Heart right ventricle (tissue), 16 donors: Measurements from ENCODE around the gene COMMD1. TPM values are rescaled to one million over a fixed set of nuclear protein-coding genes. Genes with fewer than 3 reads are reported as not detected.

Source experiments
- ATAC-seq, 8 donors: fragments of 200-7000 bp; cut with Tn5 transposase; one replicate each; pipeline ENCODE4 v1.9.1; 2020; ENCODE audit warnings: mild to moderate bottlenecking in 8 of 8, moderate library complexity in 8 of 8, moderate number of reproducible peaks in 1 of 8
- DNase-seq, 2 donors: peaks; one replicate each; pipeline ENCODE4 v3.0.0-alpha.2; 2020
- H3K27ac ChIP-seq, 10 donors: fragments of 200-600 bp; sonication (generic) in 2 of 10; one replicate each; pipeline versions ENCODE4 v1.5.0 to v1.8.0; 2020 to 2022; ENCODE audit warnings: mild to moderate bottlenecking in 3 of 10
- H3K27me3 ChIP-seq, 7 donors: fragments of 200-600 bp; one replicate each; pipeline ENCODE4 v1.8.0; 2021 to 2022; ENCODE audit warnings: mild to moderate bottlenecking in 2 of 7
- H3K36me3 ChIP-seq, 9 donors: fragments of 200-600 bp; sonication (generic) in 1 of 9; one replicate each; pipeline versions ENCODE4 v1.5.0 to v1.8.0; 2020 to 2022; ENCODE audit warnings: mild to moderate bottlenecking in 2 of 9
- H3K4me1 ChIP-seq, 9 donors: fragments of 200-600 bp; sonication (generic) in 1 of 9; one replicate each; pipeline versions ENCODE4 v1.5.0 to v1.8.0; 2020 to 2022; ENCODE audit warnings: mild to moderate bottlenecking in 4 of 9
- H3K4me3 ChIP-seq, 10 donors: fragments of 200-600 bp; sonication (generic) in 2 of 10; one replicate each; pipeline versions ENCODE4 v1.5.0 to v1.8.0; 2020 to 2022; ENCODE audit warnings: mild to moderate bottlenecking in 7 of 10, moderate library complexity in 2 of 10
- H3K9me3 ChIP-seq, 11 donors: fragments of 200-600 bp in 10 of 11; sonication (generic) in 2 of 11; one replicate each; pipeline versions ENCODE4 v1.5.0 to v1.8.0; 2013 to 2022; ENCODE audit warnings: mild to moderate bottlenecking in 2 of 11, control low read depth in 1 of 11, moderate library complexity in 1 of 11
- CTCF ChIP-seq, 9 donors: fragments of 200-600 bp; sonication (generic) in 2 of 9; IDR thresholded peaks; one replicate each; pipeline versions ENCODE4 v1.5.0 to v1.8.0; 2021 to 2022; ENCODE audit warnings: antibody characterized with exemption in 9 of 9, mild to moderate bottlenecking in 5 of 9, moderate library complexity in 1 of 9
- WGBS, 2 donors: extraction: QIAGEN DNeasy Blood & Tissue Kit; methylation state at CpG; one replicate each; pipeline ENCODE4 v1.1.7; 2013; ENCODE audit warnings: inconsistent platforms in 1 of 2; 5-methylcytosine and 5-hydroxymethylcytosine counted together
- intact Hi-C, 10 donors: fragments of 100-400 bp; cut with DNase I; formaldehyde crosslinking; loops; one replicate each; pipeline versions ENCODE4 v1.11.1 to v1.14.2; 2022
- polyA plus RNA-seq, 2 donors: library from polyadenylated mRNA; stranded (reverse); fragments of 200-250 nt; gene quantifications; one replicate each; pipeline ENCODE4 v1.2.3, GENCODE V29; 2013
- total RNA-seq, 10 donors: library from RNA; stranded (reverse); fragmentation: NEBNext Ultra II Directional in 3 of 10; extraction: Animal tissue kit (Norgen Biotek cat#: 25700) in 3 of 10; gene quantifications; one replicate each; pipeline versions ENCODE4 v1.2.1 to v1.2.4, GENCODE V29; 2021 to 2023
- donor health status: Arrhythmogenic right ventricular cardiomyopathy.
- donor health status: ischemic (EF 13 %, LVEDD 7.1; RV severe dilation, severe dysfunction).
- donor health status: healthy with polysubstance abuse.
- donor health status: DM: no; HTN: yes; CAD: no.
- donor health status: DM: no; HTN: no; CAD: no.
- donor health status: ischemic (EF 25% LVEDD 6.9; RV normal size, moderate dysfunction).
- donor health status: ischemic (EF 25% LVEDD 5.7; RV mildly dilated, moderate dysfunction).
- donor health status: healthy.
- donor health status: DM: yes; HTN: yes; CAD: no.
- donor health status: Ischemic cardiomyopathy.
- donor health status: ischemic (EF 35%, LVEDD 5.7; RV mildly dilated, moderate dysfunction).
- donor health status: nonischemic (EF 11% LVEDD 7.7; RV severe dilation, severe dysfunction).
- donor health status: DM: yes; HTN: yes; CAD: no.
- donor health status: PGD.
- donor health status: ischemic (EF 29% LVEDD 5.4; RV normal size, mild dysfunction).
- donor health status: nonischemic (EF 23%, LVEDD 6.1; RV moderate dilation, normal function).

Gene COMMD1
- total and polyA plus RNA-seq, 12 donors, result 51.1 to 90.2 (median 64.4) TPM

GRCh38 chr2:61993422-61994024, 88.0 kb downstream of the COMMD1 start:
- intact Hi-C loops, result loop anchor here in 9 of 10 donors (1.0 to 10.0 kb wide), 7 partner anchors 69 to 419 kb away; partner anchors contain the start of gene B3GNT2 (in 2 of the 9)
- 63 to 71% methylated on average over 3 of the region's 3 CpGs for WGBS, 2 donors
- no peaks in the 10 kb centered on the region for H3K36me3 ChIP-seq
- peak in 1 of 2 donors; percentile 34 for DNase-seq
- peak; percentile 37 to 87 (median 70) for TF ChIP-seq CTCF (IDR thresholded peaks at IDR 0.05)
- no peak overlapping the region for H3K27ac ChIP-seq
- H3K4me1 ChIP-seq, result peaks cover 0 to 35% (median 19%) of the 10 kb centered on the region in 9 donors
- ATAC-seq, result peak in 7 of 8 donors; percentile 49 to 84 (median 74)
- no peak overlapping the region for H3K4me3 ChIP-seq
- H3K9me3 ChIP-seq, result peaks cover 0 to 4% (median 0%) of the 10 kb centered on the region in 11 donors
- no peaks in the 10 kb centered on the region for H3K27me3 ChIP-seq

DNA sequence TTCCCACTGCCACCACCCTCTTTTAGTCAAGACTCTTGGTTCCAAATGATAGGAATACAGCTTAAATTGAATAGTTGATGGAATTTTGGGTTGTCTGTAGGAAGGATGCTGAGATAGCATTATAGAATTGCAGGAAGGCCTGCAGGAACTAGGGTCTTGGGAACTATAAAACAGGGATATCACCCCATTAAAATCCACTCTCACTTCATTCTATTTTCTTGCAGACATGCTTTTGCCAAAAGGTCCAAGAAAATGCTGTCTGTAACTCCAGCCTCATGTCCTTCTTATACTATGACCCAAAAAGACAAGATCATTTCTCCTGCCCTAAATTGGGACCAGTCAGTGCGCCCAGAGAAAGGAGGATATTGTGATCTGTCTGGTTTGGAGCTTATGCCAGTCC, 89.1 kb downstream of the COMMD1 start:
- no peaks in the 10 kb centered on the region for H3K9me3 ChIP-seq
- DNase-seq, result no peak
- intact Hi-C loops, result loop anchor here in 8 of 10 donors (2.0 to 10.0 kb wide), 5 partner anchors 70 to 418 kb away; partner anchors contain the start of gene B3GNT2 (in 2 of the 8)
- no peak overlapping the region for H3K4me3 ChIP-seq
- no peak for ATAC-seq
- WGBS, 2 donors, result 96 to 100% methylated on average over 1 of the region's 1 CpG
- H3K4me1 ChIP-seq, result peaks cover 0 to 35% (median 19%) of the 10 kb centered on the region in 9 donors
- H3K36me3 ChIP-seq, result no peaks in the 10 kb centered on the region
- no peak for TF ChIP-seq CTCF (IDR thresholded peaks at IDR 0.05)
- H3K27ac ChIP-seq, result peak overlapping the region in 2 of 10 donors; percentile 3 to 31
- H3K27me3 ChIP-seq, result no peaks in the 10 kb centered on the region

- Histone ChIP-seq H3K27me3 (no peaks in the 10 kb centered on the region), H3K36me3 (no peaks in the 10 kb centered on the region), H3K4me3 (no peak overlapping the region), H3K4me1 (peaks cover 0 to 35% (median 19%) of the 10 kb centered on the region in 9 donors), H3K27ac (peak overlapping the region in 3 of 10 donors; percentile 3 to 31 (median 29)), H3K9me3 (no peaks in the 10 kb centered on the region)
- ATAC-seq, result peak in 3 of 8 donors; percentile 13 to 47 (median 24)
- no peak for DNase-seq
- TF ChIP-seq CTCF (IDR thresholded peaks at IDR 0.05), result no peak
- 65 to 70% methylated on average over 4 of the region's 4 CpGs for WGBS, 2 donors
- intact Hi-C loops, result loop anchor here in 6 of 10 donors (2.0 to 10.0 kb wide), 6 partner anchors 70 to 416 kb away; partner anchors contain the start of gene B3GNT2 (in 3 of the 6)
Observed at GRCh38 chr2:61995065-61995464, 89.6 kb downstream of the COMMD1 start.

DNA sequence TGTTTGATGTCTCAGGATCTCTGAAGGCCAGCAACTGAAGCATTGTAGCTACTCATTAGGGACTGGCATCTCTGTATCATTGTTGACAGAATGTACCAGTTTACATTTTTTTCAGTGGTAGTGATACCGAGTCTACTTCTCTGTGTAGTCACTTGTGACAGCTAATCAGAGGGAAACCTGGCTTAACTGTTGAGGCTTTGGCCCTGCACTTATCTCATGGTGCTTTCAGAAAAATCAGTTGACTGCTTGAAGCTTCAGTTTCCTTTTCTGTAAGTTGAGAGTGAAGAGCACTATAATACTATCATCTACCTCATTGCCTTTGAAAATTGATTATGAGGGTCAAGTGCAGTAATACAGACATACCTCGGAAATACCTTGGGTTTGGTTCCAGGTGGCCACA, 90.0 kb downstream of the COMMD1 start:
- Histone ChIP-seq H3K36me3 (no peaks in the 10 kb centered on the region), H3K4me3 (no peak overlapping the region), H3K27ac (peak overlapping the region in 4 of 10 donors; percentile 1 to 29 (median 6)), H3K4me1 (peaks cover 0 to 35% (median 19%) of the 10 kb centered on the region in 9 donors), H3K27me3 (no peaks in the 10 kb centered on the region), H3K9me3 (no peaks in the 10 kb centered on the region)
- DNase-seq, result no peak
- 47 to 59% methylated on average over 2 of the region's 2 CpGs for WGBS, 2 donors
- intact Hi-C loops, result loop anchor here in 6 of 10 donors (2.0 to 10.0 kb wide), 6 partner anchors 71 to 415 kb away; partner anchors contain the start of gene B3GNT2 (in 3 of the 6)
- TF ChIP-seq CTCF (IDR thresholded peaks at IDR 0.05), result no peak
- ATAC-seq, result peak in 3 of 8 donors; percentile 45 to 72 (median 53)
